Neuronal stem cell (in vitro differentiated cells): Measurements from ENCODE around the gene CD300LB.
A peak's percentile ranks its signal among the peaks of the same experiment; 100 is the strongest.

Experiments
- DNase-seq: peaks from one replicate; pipeline ENCODE4 v3.0.0-alpha.2; 2013; ENCODE audit warnings: low spot score
- H2AFZ ChIP-seq: one replicate; pipeline ENCODE4 v1.6.1; 2013; ENCODE audit warnings: mild to moderate bottlenecking, low read length, inconsistent platforms
- H2AK5ac ChIP-seq: 2 replicates; pipeline ENCODE4 v1.6.1; 2013; ENCODE audit warnings: low read depth, mild to moderate bottlenecking, inconsistent platforms, low read length, moderate library complexity, mixed read lengths
- H2BK120ac ChIP-seq: 2 replicates; pipeline ENCODE4 v1.6.1; 2013; ENCODE audit warnings: low read depth, mild to moderate bottlenecking, inconsistent platforms, low read length, moderate library complexity, mixed read lengths
- H2BK12ac ChIP-seq: one replicate; pipeline ENCODE4 v1.6.1; 2013; ENCODE audit warnings: low read length, inconsistent platforms
- H2BK15ac ChIP-seq: 2 replicates; pipeline ENCODE4 v1.6.1; 2013; ENCODE audit warnings: mild to moderate bottlenecking, low read length, inconsistent platforms, mixed read lengths
- H2BK5ac ChIP-seq: one replicate; pipeline ENCODE4 v1.6.1; 2013; ENCODE audit warnings: inconsistent platforms, mild to moderate bottlenecking, low read length, moderate library complexity
- H3K14ac ChIP-seq: one replicate; pipeline ENCODE4 v1.6.1; 2013; ENCODE audit warnings: low read length, inconsistent platforms
- H3K18ac ChIP-seq: 2 replicates; pipeline ENCODE4 v1.6.1; 2013; ENCODE audit warnings: low read length, inconsistent platforms
- H3K23ac ChIP-seq: 2 replicates; pipeline ENCODE4 v1.6.1; 2013; ENCODE audit warnings: low read depth, mild to moderate bottlenecking, mixed read lengths, low read length, inconsistent platforms; ENCODE audit not compliant: poor library complexity
- H3K27ac ChIP-seq: replicated peaks from 3 replicates; pipeline ENCODE4 v1.5.1; 2013; ENCODE audit warnings: low read length, inconsistent platforms
- H3K27me3 ChIP-seq, 3 experiments: 2 replicates each; pipeline ENCODE4 v1.6.1; 2013; ENCODE audit warnings: low read length in 3 of 3, mild to moderate bottlenecking in 2 of 3, inconsistent platforms in 1 of 3, low read depth in 1 of 3, mixed read lengths in 1 of 3, moderate library complexity in 1 of 3; ENCODE audit not compliant: control insufficient read depth in 3 of 3, insufficient read depth in 3 of 3
- H3K36me3 ChIP-seq, 2 donors: replicated peaks in 1 of 2; 2 replicates each; pipeline ENCODE4 v1.6.1; 2013; ENCODE audit warnings: low read length in 2 of 2; ENCODE audit not compliant: control insufficient read depth in 2 of 2, insufficient read depth in 2 of 2
- H3K4ac ChIP-seq: 2 replicates; pipeline ENCODE4 v1.6.1; 2013; ENCODE audit warnings: inconsistent platforms, mild to moderate bottlenecking, low read length, moderate library complexity
- H3K4me1 ChIP-seq, 2 donors: 1 replicate in 1 of 2; 2 replicates in 1 of 2; pipeline ENCODE4 v1.6.1; 2013; ENCODE audit warnings: low read length in 2 of 2, low read depth in 1 of 2; ENCODE audit not compliant: control insufficient read depth in 2 of 2, insufficient read depth in 1 of 2
- H3K4me2 ChIP-seq: one replicate; pipeline ENCODE4 v1.6.1; 2013; ENCODE audit warnings: mild to moderate bottlenecking, low read length, inconsistent platforms; ENCODE audit not compliant: insufficient read depth, poor library complexity, severe bottlenecking
- H3K4me3 ChIP-seq, 2 donors: 2 replicates each; pipeline ENCODE4 v1.5.1; 2013; ENCODE audit warnings: low read length in 2 of 2, mild to moderate bottlenecking in 2 of 2, inconsistent platforms in 1 of 2, moderate library complexity in 1 of 2
- H3K79me1 ChIP-seq: one replicate; pipeline ENCODE4 v1.6.1; 2013; ENCODE audit warnings: low read depth, mild to moderate bottlenecking, inconsistent platforms, low read length, moderate library complexity
- H3K9ac ChIP-seq: one replicate; pipeline ENCODE4 v1.6.1; 2013; ENCODE audit warnings: mild to moderate bottlenecking, low read depth, low read length, inconsistent platforms; ENCODE audit not compliant: poor library complexity
- H3K9me3 ChIP-seq, 2 donors: replicated peaks in 1 of 2; 2 replicates each; pipeline versions ENCODE3 to v1.6.1; 2013; ENCODE audit warnings: low read length in 2 of 2, mild to moderate bottlenecking in 2 of 2, inconsistent platforms in 1 of 2, low read depth in 1 of 2, mixed read lengths in 1 of 2, moderate library complexity in 1 of 2; ENCODE audit not compliant: control insufficient read depth in 2 of 2, insufficient read depth in 1 of 2
- H4K8ac ChIP-seq: one replicate; pipeline ENCODE4 v1.6.1; 2013; ENCODE audit warnings: low read depth, mild to moderate bottlenecking, inconsistent platforms, low read length, moderate library complexity
- H4K91ac ChIP-seq: one replicate; pipeline ENCODE4 v1.6.1; 2013; ENCODE audit warnings: low read length, low read depth, mild to moderate bottlenecking, inconsistent platforms; ENCODE audit not compliant: poor library complexity
- WGBS, 2 donors: extraction: QIAGEN DNeasy Blood & Tissue Kit; methylation state at CpG; one replicate each; pipeline ENCODE4 v1.1.7; 2013; ENCODE audit warnings: missing lambda C conversion rate in 2 of 2, mixed read lengths in 1 of 2; ENCODE audit not compliant: insufficient read length in 2 of 2, insufficient replicate concordance in 1 of 2; ENCODE audit errors: extremely low coverage in 2 of 2; 5-methylcytosine and 5-hydroxymethylcytosine counted together

CD300LB gene

DNA sequence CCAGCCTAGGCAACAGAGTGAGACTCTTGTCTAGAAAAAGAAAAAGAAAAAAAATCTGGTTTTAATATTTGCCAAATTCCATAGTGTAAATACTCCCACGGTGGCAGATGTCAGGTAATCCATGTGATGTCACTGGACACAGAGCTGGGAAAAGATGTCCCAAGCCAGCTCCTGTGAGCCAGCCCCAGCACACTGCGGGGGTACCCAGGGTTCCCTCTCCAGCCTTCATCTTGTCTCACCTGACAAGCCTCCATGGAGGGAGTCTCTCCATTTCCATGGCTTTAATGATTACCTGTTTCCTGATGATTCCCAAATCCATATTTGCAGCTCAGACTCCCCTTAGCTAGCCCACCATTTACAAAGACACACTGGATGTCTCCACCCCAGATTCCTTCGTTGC, 4.6 kb downstream of the CD300LB start:
- Histone ChIP-seq H2BK120ac (no peak overlapping the region), H2AFZ (no peak overlapping the region), H2BK5ac (no peak overlapping the region), H3K9ac (no peak overlapping the region), H3K14ac (no peak overlapping the region), H2AK5ac (no peak overlapping the region), H3K27ac (no peak overlapping the region), H3K4me3 (no peak overlapping the region), H3K4ac (no peak overlapping the region), H2BK12ac (no peak overlapping the region), H2BK15ac (no peak overlapping the region), H3K79me1 (no peaks in the 10 kb centered on the region), H4K8ac (no peak overlapping the region), H3K9me3 (peaks cover 0 to 3% of the 10 kb centered on the region in 2 donors), H3K4me2 (no peak overlapping the region), H3K23ac (no peak overlapping the region), H4K91ac (no peak overlapping the region), H3K36me3 (no peaks in the 10 kb centered on the region), H3K4me1 (no peaks in the 10 kb centered on the region), H3K27me3 (peaks cover 0 to 2% (median 0%) of the 10 kb centered on the region in 3 experiments), H3K18ac (no peak overlapping the region)
- no CpG with 5 or more reads among the region's 3 CpGs for WGBS, 2 donors
- DNase-seq = no peak

DNA sequence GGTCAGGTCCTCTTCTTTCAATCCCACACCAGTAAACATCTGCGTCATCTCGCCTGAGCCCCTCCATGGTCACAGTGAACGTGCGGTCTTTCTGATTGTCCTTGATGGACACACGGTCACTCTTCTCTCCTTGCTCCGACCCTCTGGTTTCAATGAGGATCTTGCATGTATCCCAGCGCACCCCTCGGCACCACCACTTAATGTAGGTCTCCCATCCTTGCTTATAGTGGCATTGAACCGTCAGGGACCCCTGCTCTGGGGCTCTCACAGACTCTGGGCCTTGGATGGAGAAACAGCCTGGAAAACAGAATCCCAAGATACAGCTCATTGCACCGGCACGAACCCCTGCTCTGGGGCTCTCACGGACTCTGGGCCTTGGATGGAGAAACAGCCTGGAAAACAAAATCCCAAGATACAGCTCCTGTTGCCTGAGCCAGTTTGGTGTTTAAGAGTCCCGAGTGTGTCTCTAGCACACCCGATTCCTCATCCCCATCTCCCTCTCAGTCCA, 5.4 kb downstream of the CD300LB start:
- H3K4me3 ChIP-seq = no peak overlapping the region
- H3K4ac ChIP-seq = no peak overlapping the region
- H2AK5ac ChIP-seq = no peak overlapping the region
- no peak overlapping the region for H4K8ac ChIP-seq
- no peak overlapping the region for H3K27ac ChIP-seq
- H3K23ac ChIP-seq = no peak overlapping the region
- H3K9ac ChIP-seq = no peak overlapping the region
- peaks cover 0 to 7% of the 10 kb centered on the region in 2 donors for H3K9me3 ChIP-seq
- no peak for DNase-seq
- H3K14ac ChIP-seq = no peak overlapping the region
- H2AFZ ChIP-seq = no peak overlapping the region
- no peak overlapping the region for H2BK12ac ChIP-seq
- no peak overlapping the region for H3K18ac ChIP-seq
- no peak overlapping the region for H4K91ac ChIP-seq
- no peaks in the 10 kb centered on the region for H3K79me1 ChIP-seq
- H3K4me2 ChIP-seq = no peak overlapping the region
- no peak overlapping the region for H2BK120ac ChIP-seq
- H3K36me3 ChIP-seq = no peaks in the 10 kb centered on the region
- peaks cover 0 to 2% (median 0%) of the 10 kb centered on the region in 3 experiments for H3K27me3 ChIP-seq
- no CpG with 5 or more reads among the region's 14 CpGs for WGBS, 2 donors
- H2BK15ac ChIP-seq = no peak overlapping the region
- H2BK5ac ChIP-seq = no peak overlapping the region
- H3K4me1 ChIP-seq = no peaks in the 10 kb centered on the region

DNA sequence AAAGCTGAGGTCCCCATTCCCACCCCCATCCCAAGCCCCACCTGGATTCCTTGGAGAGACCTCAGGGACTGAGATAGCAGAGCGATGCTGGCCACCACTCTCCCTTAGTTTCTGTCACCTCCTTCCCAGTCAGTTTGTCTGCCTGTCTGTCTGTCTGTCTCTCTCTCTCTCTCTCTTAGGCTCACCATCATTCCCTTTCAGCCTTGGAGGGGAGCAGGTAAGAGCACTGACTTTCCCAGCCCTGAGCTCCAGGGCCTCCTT, 5.9 kb downstream of the CD300LB start:
- whole genome bisulfite sequencing, 2 donors = no CpG with 5 or more reads among the region's 1 CpG

DNA sequence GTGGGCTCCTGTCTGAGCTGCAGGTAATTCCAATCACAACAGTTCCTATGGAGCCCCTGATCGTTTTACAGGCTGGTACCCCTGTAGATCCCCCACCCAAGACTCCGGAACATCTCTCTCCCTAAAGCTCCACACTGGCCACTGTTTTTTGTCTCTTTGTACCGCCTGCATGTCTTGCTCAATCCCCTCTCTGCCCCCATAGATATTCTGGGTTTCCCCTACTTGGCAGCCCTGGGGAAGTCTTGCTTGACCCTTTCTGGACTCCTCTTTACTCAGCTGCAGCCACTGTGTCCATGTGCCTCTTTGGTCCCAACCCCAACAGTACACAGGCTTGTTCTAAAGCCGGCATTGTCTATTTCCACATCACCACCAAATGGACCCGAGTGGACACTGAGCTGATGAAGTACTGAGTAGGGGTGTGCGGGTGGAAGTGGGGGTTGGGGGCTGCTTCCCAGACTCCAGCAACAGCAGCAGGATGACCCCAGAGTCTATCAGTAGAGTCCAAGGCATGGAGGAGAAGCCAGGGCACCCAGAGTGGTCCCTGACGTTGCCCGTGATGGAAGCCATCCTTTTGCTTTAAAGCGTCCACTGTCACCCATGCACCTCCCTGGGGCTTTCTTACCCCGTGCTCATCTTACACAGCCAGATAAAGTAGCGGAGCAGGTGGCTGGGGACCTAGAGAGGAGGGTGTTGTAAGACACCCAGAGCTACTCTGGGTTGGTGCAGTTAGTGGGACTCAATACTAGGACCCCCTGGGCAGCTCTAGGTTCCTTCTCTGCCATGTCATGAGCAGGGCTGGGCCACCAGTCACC, 6.4 kb downstream of the CD300LB start:
- Histone ChIP-seq H3K27ac (no peak overlapping the region), H3K14ac (no peak overlapping the region), H4K91ac (no peak overlapping the region), H3K18ac (no peak overlapping the region), H2AFZ (no peak overlapping the region), H3K4ac (no peak overlapping the region), H2BK15ac (no peak overlapping the region), H3K4me1 (no peaks in the 10 kb centered on the region), H3K9me3 (peaks cover 0 to 7% of the 10 kb centered on the region in 2 donors), H4K8ac (no peak overlapping the region), H2BK120ac (no peak overlapping the region), H2BK12ac (no peak overlapping the region), H3K4me2 (no peak overlapping the region), H3K79me1 (no peaks in the 10 kb centered on the region), H2AK5ac (no peak overlapping the region), H3K4me3 (no peak overlapping the region), H3K27me3 (peaks cover 0 to 2% (median 0%) of the 10 kb centered on the region in 3 experiments), H2BK5ac (no peak overlapping the region), H3K36me3 (no peaks in the 10 kb centered on the region), H3K23ac (peak overlapping the region; percentile 21), H3K9ac (no peak overlapping the region)
- no CpG with 5 or more reads among the region's 11 CpGs for WGBS, 2 donors
- DNase-seq = no peak

More for the DNA sequence above, 5.9 kb downstream of the CD300LB start:
- H3K4me2 ChIP-seq = no peak overlapping the region
- H2BK5ac ChIP-seq = no peak overlapping the region
- peaks cover 0 to 7% of the 10 kb centered on the region in 2 donors for H3K9me3 ChIP-seq
- DNase-seq = no peak
- no peak overlapping the region for H3K14ac ChIP-seq
- H3K4me1 ChIP-seq = no peaks in the 10 kb centered on the region
- H2AFZ ChIP-seq = no peak overlapping the region
- H3K36me3 ChIP-seq = no peaks in the 10 kb centered on the region
- H4K8ac ChIP-seq = no peak overlapping the region
- H2BK120ac ChIP-seq = no peak overlapping the region
- H3K4me3 ChIP-seq = no peak overlapping the region
- H3K9ac ChIP-seq = no peak overlapping the region
- no peak overlapping the region for H2BK15ac ChIP-seq
- no peak overlapping the region for H3K4ac ChIP-seq
- H2BK12ac ChIP-seq = no peak overlapping the region
- H3K27me3 ChIP-seq = peaks cover 0 to 2% (median 0%) of the 10 kb centered on the region in 3 experiments
- H2AK5ac ChIP-seq = no peak overlapping the region
- no peak overlapping the region for H3K27ac ChIP-seq
- H3K23ac ChIP-seq = no peak overlapping the region
- H4K91ac ChIP-seq = no peak overlapping the region
- H3K79me1 ChIP-seq = no peaks in the 10 kb centered on the region
- no peak overlapping the region for H3K18ac ChIP-seq
